GM13976 (cell line): Measurements from ENCODE around the gene MAVS.

Experiments used
- DNase-seq: peaks from one replicate; pipeline ENCODE4 v3.0.0; 2012; ENCODE audit warnings: low spot score
- CTCF ChIP-seq: IDR thresholded peaks from 2 replicates; pipeline ENCODE4 v1.5.1; 2012; ENCODE audit warnings: borderline replicate concordance, mild to moderate bottlenecking; ENCODE audit not compliant: insufficient read depth; ENCODE audit errors: extremely low read depth, missing control alignments, control extremely low read depth
- in situ Hi-C: fragments of 300-500 bp; cut with MboI; formaldehyde crosslinking; loops from one replicate; pipeline ENCODE4 v1.12.0; 2022; ENCODE audit warnings: low sequenced_read_pairs, mixed read lengths, inconsistent platforms; ENCODE audit not compliant: unreplicated experiment

Gene MAVS

GRCh38 chr20:3919352-3919751 is 72.7 kb downstream of the MAVS start:
- DNase-seq = no peak
- in situ Hi-C loops = no loop called here
- TF ChIP-seq CTCF = no peak

- no peak for DNase-seq
- in situ Hi-C loops = no loop called here
- TF ChIP-seq CTCF = no peak
Observed at GRCh38 chr20:3922223-3922982, 75.8 kb downstream of the MAVS start.

GRCh38 chr20:3922983-3923339 is 76.3 kb downstream of the MAVS start:
- DNase-seq = no peak
- no peak for TF ChIP-seq CTCF
- in situ Hi-C loops = no loop called here

GRCh38 chr20:3923818-3924217 is 77.2 kb downstream of the MAVS start:
- no peak for DNase-seq
- in situ Hi-C loops = no loop called here
- no peak for TF ChIP-seq CTCF

- in situ Hi-C loops = no loop called here
- no peak for DNase-seq
- TF ChIP-seq CTCF = no peak
Observed at GRCh38 chr20:3924304-3925112, 77.9 kb downstream of the MAVS start.

- no peak for DNase-seq
- in situ Hi-C loops = no loop called here
- TF ChIP-seq CTCF = no peak
Observed at GRCh38 chr20:3925113-3925695, 78.6 kb downstream of the MAVS start.
